Measurements from ENCODE around the gene PNPLA2. TPM values are rescaled to one million over a fixed set of nuclear protein-coding genes. Genes with fewer than 3 reads are reported as not detected.

PNPLA2 gene
- total RNA-seq, 1 donor from 2014 or later, result 60.0 TPM

- DNase-seq, result peak; percentile 62
Observed at GRCh38 chr11:798093-798713, 20.5 kb upstream of the PNPLA2 start, which contains the start of gene SLC25A22. Gene SLC25A22 (minus strand): TSS chr11:798281. CDS start chr11:795006, 3,275 bp downstream.

GRCh38 chr11:799641-800316, 18.9 kb upstream of the PNPLA2 start:
- no peak for DNase-seq

- DNase-seq, result no peak
Observed at GRCh38 chr11:800473-800872, 18.2 kb upstream of the PNPLA2 start.

GRCh38 chr11:801097-801780, 17.5 kb upstream of the PNPLA2 start:
- no peak for DNase-seq

GRCh38 chr11:802018-802617, 16.6 kb upstream of the PNPLA2 start:
- no peak for DNase-seq

- no peak for DNase-seq
Observed at GRCh38 chr11:802693-803466, 15.8 kb upstream of the PNPLA2 start.

- no peak for DNase-seq
Observed at GRCh38 chr11:803467-803742, 15.3 kb upstream of the PNPLA2 start.

GRCh38 chr11:803770-804598, 14.7 kb upstream of the PNPLA2 start:
- no peak for DNase-seq

- DNase-seq, result no peak
Observed at GRCh38 chr11:804599-804964, 14.1 kb upstream of the PNPLA2 start.

GRCh38 chr11:808427-809286, 10.1 kb upstream of the PNPLA2 start:
- DNase-seq, result no peak

GRCh38 chr11:809287-810039, 9.3 kb upstream of the PNPLA2 start, which contains the start of gene RPLP2:
Gene RPLP2 (plus strand): TSS chr11:809967. CDS start chr11:810235, 268 bp downstream.
- DNase-seq, result peak; percentile 99

- no peak for DNase-seq
Observed at GRCh38 chr11:810040-810567, 8.6 kb upstream of the PNPLA2 start.

- no peak for DNase-seq
Observed at GRCh38 chr11:811446-812245, 7.1 kb upstream of the PNPLA2 start.

GRCh38 chr11:812390-812789, 6.3 kb upstream of the PNPLA2 start:
- no peak for DNase-seq

GRCh38 chr11:813072-813455, 5.7 kb upstream of the PNPLA2 start:
- no peak for DNase-seq

- no peak for DNase-seq
Observed at GRCh38 chr11:813456-814096, 5.1 kb upstream of the PNPLA2 start.

GRCh38 chr11:815675-816432, 2.9 kb upstream of the PNPLA2 start:
- DNase-seq, result no peak

Data from skin of body (tissue), 2 donors.